GM12875 (cell line): ENCODE results near the gene DQX1.
A peak's percentile ranks its signal among the peaks of the same experiment; 100 is the strongest.
"Not testable (repeated sequence)": the region's sequence is repeated elsewhere in the genome, so short reads cannot be mapped to it uniquely, and the experiment has no call there.

Source experiments
- H3K4me3 ChIP-seq: one replicate; pipeline ENCODE4 v1.5.1; 2011; ENCODE audit warnings: low read depth, low read length, control low read depth
- TF ChIP-seq, protein P1 (sequence below): IDR thresholded peaks from 2 replicates; pipeline ENCODE4 v1.5.1; 2011; ENCODE audit warnings: low read depth, mild to moderate bottlenecking, control low read depth, inconsistent platforms, low read length, moderate library complexity, borderline replicate concordance; ENCODE audit not compliant: insufficient read depth

DQX1 gene

DNA sequence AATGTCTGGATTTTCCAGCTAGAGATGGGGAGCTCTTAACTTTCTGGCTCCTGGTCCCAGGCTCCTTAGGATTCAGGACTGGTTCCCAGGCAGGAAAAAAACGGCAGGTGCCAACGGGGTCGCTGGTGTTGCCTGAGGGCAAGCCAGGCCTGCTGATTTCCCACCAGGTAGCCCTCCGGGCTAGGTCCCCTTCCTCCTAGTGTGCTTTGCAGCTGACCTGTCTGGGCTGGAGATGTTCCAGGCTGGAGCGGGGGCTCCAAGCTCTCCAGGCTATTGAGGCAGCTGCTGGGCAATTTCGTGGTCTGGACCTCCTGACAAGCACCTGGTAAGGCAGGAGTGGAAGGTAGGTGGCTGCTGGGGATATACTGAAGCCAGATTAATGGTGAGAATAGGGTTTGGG lies 51.5 kb downstream of the DQX1 start:
- H3K4me3 ChIP-seq = no peak overlapping the region
- TF ChIP-seq, protein P1, sequence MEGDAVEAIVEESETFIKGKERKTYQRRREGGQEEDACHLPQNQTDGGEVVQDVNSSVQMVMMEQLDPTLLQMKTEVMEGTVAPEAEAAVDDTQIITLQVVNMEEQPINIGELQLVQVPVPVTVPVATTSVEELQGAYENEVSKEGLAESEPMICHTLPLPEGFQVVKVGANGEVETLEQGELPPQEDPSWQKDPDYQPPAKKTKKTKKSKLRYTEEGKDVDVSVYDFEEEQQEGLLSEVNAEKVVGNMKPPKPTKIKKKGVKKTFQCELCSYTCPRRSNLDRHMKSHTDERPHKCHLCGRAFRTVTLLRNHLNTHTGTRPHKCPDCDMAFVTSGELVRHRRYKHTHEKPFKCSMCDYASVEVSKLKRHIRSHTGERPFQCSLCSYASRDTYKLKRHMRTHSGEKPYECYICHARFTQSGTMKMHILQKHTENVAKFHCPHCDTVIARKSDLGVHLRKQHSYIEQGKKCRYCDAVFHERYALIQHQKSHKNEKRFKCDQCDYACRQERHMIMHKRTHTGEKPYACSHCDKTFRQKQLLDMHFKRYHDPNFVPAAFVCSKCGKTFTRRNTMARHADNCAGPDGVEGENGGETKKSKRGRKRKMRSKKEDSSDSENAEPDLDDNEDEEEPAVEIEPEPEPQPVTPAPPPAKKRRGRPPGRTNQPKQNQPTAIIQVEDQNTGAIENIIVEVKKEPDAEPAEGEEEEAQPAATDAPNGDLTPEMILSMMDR = no peak

DNA sequence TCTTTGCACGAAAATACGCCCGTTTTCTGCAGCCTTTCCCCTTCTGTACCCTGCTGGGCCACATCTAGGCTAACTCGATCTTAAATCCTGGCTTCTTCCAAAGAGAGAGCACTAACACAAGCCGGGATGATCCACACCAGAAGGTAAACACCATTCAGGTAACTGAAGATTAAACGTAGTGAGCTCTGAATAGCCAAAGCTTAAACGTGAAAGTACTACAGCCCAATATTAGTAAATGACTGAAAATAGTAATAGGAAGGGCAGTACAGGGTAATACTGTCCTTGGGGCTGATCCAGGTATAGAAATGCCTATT lies 53.1 kb downstream of the DQX1 start:
- peak overlapping the region; percentile 70 for H3K4me3 ChIP-seq
- TF ChIP-seq, protein P1 = no peak

DNA sequence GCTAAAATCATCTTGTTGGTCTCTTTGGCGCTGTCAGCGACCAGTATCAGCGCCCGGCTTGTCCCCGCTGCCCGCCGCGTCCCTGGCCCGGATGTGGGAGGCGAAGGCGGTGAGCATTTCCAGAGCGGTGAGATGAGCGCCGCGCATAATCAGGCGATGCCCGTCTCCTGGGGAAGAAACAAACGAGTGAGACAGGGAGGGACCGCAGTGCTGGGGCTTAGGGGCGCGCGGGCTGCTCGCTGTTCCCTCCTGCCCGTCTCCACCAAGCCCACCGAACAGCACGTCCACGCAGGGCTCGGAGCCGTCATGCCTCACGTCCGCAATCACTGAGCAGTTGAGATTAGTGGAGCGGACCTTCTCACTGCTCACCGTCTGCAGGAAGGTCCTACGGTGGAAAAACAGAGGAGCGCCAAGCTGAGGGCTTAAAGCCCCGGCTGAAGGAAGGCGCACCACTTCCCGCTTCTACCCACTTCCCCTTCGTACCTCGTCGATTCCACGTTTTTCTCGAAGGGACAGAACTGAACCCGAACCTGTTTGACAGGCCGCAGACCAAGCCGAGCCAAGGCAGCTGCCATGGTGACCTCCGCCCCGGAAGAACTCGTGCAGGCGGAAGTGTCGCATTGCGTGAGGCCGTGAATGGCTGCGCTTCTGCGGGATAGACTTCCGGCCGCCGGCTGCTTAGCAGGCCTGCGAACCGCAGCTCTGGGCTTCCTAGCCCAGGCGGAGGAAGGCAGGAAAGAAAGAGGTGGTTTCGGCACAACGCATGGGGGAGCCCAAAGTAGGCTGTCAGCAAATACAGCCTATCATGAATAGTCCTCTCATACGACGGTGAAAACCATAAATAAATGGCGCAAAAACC lies 53.7 kb downstream of the DQX1 start, which contains the start of gene MRPL53:
Gene MRPL53 (minus strand): TSS at position 595 of the 859 bp plus-strand sequence. CDS start 20 bp downstream, at position 575.
- TF ChIP-seq, protein P1 = no peak
- H3K4me3 ChIP-seq = peak within 1 kb of the TSS; percentile 70

DNA sequence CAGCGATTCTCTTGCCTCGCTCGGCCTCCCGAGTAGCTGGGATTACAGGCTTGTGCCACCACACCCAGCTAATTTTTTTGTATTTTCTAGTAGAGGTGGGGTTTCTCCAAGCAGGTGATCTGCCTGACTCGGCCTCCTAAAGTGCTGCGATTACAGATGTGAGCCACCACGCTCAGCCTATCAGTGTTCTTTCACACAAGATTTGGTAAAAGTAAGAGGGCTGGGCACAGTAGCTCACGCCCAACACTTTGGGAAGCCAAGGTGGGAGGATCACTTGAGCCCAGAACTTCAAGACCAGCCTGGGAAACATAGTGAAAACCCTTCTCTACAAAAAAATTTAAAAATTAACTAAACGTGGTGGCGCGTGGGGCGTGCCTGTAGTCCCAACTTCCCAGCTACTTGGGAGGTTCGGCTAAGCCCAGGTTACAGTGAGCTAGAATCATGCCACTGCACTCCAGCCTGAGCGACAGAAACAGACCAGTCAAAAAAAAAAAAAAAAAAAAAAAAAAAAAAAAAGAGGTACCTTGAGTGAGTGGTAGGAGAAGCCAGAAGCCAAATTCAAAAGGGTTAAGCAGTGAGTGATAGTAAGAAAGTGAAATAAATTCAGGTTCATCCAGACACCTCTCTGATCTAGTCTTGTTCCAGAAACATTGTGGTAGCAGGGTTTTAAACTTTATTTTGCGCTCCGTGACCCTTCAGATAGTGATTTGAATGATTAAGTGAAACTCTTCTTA lies 54.5 kb downstream of the DQX1 start:
- H3K4me3 ChIP-seq = peak overlapping the region; percentile 70
- TF ChIP-seq, protein P1 = no peak

DNA sequence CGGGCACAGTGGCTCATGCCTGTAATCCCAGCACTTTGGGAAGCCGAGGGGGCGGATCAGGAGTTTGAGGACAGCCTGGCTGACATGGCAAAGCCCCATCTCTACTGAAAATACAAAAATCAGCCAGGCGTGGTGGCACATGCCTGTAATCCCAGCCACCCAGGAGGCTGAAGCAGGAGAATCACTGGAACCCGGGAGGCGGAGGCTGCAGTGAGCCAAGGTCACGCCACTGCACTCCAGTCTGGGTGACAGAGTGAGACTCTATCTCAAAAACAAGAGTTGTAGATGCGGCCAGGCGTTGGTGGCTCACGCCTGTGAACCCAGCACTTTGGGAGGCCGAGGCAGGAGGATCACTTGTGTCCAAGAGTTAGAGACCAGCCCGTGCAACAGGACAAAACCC lies 55.3 kb downstream of the DQX1 start:
- not testable (repeated sequence) for H3K4me3 ChIP-seq
